ENCODE results near the gene DMD. TPM values are rescaled to one million over a fixed set of nuclear protein-coding genes. Genes with fewer than 3 reads are reported as not detected.

Gene DMD
- total RNA-seq, 2 experiments from 2014 or later, result 0.20 to 0.47 TPM

DNA sequence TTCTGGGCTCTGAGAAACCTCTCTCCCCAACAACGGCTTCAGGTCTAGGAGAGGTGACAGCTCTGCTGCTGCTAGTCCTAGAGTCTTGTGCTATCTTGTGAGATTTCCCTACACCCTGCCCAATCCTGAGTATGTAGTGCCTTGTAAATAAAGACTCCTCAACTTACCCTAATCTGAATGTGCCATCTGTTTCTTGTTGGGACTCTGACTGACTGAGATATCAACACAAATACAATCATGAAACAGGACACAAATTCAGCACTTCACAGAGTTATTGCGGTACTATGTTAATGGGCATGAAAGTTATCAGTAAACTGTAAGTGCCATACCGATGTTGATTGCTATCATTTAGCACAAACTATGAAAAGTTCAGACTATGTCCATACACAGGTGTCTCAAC is 1610.5 kb downstream of the DMD start:
- no peak overlapping the region for H3K27ac ChIP-seq (ENCODE audit: low read depth in 1 of 2, low read length in 2 of 2)
- TF ChIP-seq CTCF (IDR thresholded peaks at IDR 0.05), result no peak
- ATAC-seq (ENCODE audit: poor library complexity) (no peak), DNase-seq (no peak)
- Mint-ChIP-seq H3K27ac (no peak overlapping the region), H3K9me3 (no peaks in the 10 kb centered on the region), H3K4me1 (ENCODE audit: low read depth) (no peaks in the 10 kb centered on the region), H3K36me3 (ENCODE audit: low read depth) (no peaks in the 10 kb centered on the region), H3K27me3 (no peaks in the 10 kb centered on the region), H3K4me3 (no peak overlapping the region)
- H3K36me3 ChIP-seq (ENCODE audit: insufficient read depth, low read length), result no peaks in the 10 kb centered on the region
- intact Hi-C loops (cut with DNase I, micrococcal nuclease), result no loop called here
- no peaks in the 10 kb centered on the region for H3K27me3 ChIP-seq (ENCODE audit: control insufficient read depth in 1 of 2, insufficient read depth in 2 of 2, low read length in 2 of 2)
- H3K4me1 ChIP-seq (ENCODE audit: insufficient read depth, low read length), result no peaks in the 10 kb centered on the region
- CTCF ChIA-PET, result no interaction called here
- H3K4me3 ChIP-seq (ENCODE audit: low read length), result no peak overlapping the region
- POLR2A ChIA-PET, result no interaction called here
- no peaks in the 10 kb centered on the region for H3K9me3 ChIP-seq (ENCODE audit: control insufficient read depth in 1 of 2, insufficient read depth in 1 of 2, low read length in 2 of 2)

- H3K4me1 Mint-ChIP-seq (ENCODE audit: low read depth), result no peaks in the 10 kb centered on the region
- no peaks in the 10 kb centered on the region for H3K36me3 Mint-ChIP-seq (ENCODE audit: low read depth)
- no peaks in the 10 kb centered on the region for H3K9me3 Mint-ChIP-seq
Measured at GRCh38 chrX:31593353-31593752, 1618.0 kb downstream of the DMD start.

GRCh38 chrX:31591355-31591754 is 1620.0 kb downstream of the DMD start:
- H3K27ac ChIP-seq (ENCODE audit: low read depth in 1 of 2, low read length in 2 of 2), result no peak overlapping the region
- no peak overlapping the region for H3K4me3 ChIP-seq (ENCODE audit: low read length)
- no peaks in the 10 kb centered on the region for H3K36me3 Mint-ChIP-seq (ENCODE audit: low read depth)
- H3K9me3 ChIP-seq (ENCODE audit: control insufficient read depth in 1 of 2, insufficient read depth in 1 of 2, low read length in 2 of 2), result no peaks in the 10 kb centered on the region
- H3K4me1 ChIP-seq (ENCODE audit: insufficient read depth, low read length), result no peaks in the 10 kb centered on the region
- H3K9me3 Mint-ChIP-seq, result no peaks in the 10 kb centered on the region
- ChIA-PET CTCF (no interaction called here), POLR2A (no interaction called here)
- H3K36me3 ChIP-seq (ENCODE audit: insufficient read depth, low read length), result no peaks in the 10 kb centered on the region
- no peak overlapping the region for H3K4me3 Mint-ChIP-seq
- ATAC-seq (ENCODE audit: poor library complexity) (no peak), DNase-seq (no peak)
- no peak overlapping the region for H3K27ac Mint-ChIP-seq
- no peaks in the 10 kb centered on the region for H3K4me1 Mint-ChIP-seq (ENCODE audit: low read depth)
- no peak for TF ChIP-seq CTCF (IDR thresholded peaks at IDR 0.05)
- H3K27me3 ChIP-seq (ENCODE audit: control insufficient read depth in 1 of 2, insufficient read depth in 2 of 2, low read length in 2 of 2), result no peaks in the 10 kb centered on the region
- intact Hi-C loops (cut with DNase I, micrococcal nuclease), result no loop called here
- H3K27me3 Mint-ChIP-seq, result no peaks in the 10 kb centered on the region

More at GRCh38 chrX:31593353-31593752, 1618.0 kb downstream of the DMD start:
- H3K9me3 ChIP-seq (ENCODE audit: control insufficient read depth in 1 of 2, insufficient read depth in 1 of 2, low read length in 2 of 2), result no peaks in the 10 kb centered on the region
- ATAC-seq (ENCODE audit: poor library complexity), result no peak
- H3K36me3 ChIP-seq (ENCODE audit: insufficient read depth, low read length), result no peaks in the 10 kb centered on the region
- no peak overlapping the region for H3K27ac ChIP-seq (ENCODE audit: low read depth in 1 of 2, low read length in 2 of 2)
- DNase-seq, result no peak
- TF ChIP-seq CTCF (IDR thresholded peaks at IDR 0.05), result no peak
- H3K4me3 ChIP-seq (ENCODE audit: low read length), result no peak overlapping the region
- Mint-ChIP-seq H3K27ac (no peak overlapping the region), H3K4me3 (no peak overlapping the region), H3K27me3 (no peaks in the 10 kb centered on the region)
- ChIA-PET CTCF (no interaction called here), POLR2A (no interaction called here)
- intact Hi-C loops (cut with DNase I, micrococcal nuclease), result no loop called here
- no peaks in the 10 kb centered on the region for H3K27me3 ChIP-seq (ENCODE audit: control insufficient read depth in 1 of 2, insufficient read depth in 2 of 2, low read length in 2 of 2)
- H3K4me1 ChIP-seq (ENCODE audit: insufficient read depth, low read length), result no peaks in the 10 kb centered on the region

All from CD4-positive, alpha-beta T cell (primary cell).